Small intestine (tissue), 7 donors: ENCODE results near the gene PRKRA. TPM values are rescaled to one million over a fixed set of nuclear protein-coding genes. Genes with fewer than 3 reads are reported as not detected.

Source experiments
- DNase-seq, 2 donors: peaks; one replicate each; pipeline versions ENCODE4 v3.0.0 to v3.0.0-alpha.2; 2013
- FAIRE-seq: peaks from 2 replicates; lab custom pipeline; 2012; peaks lifted over from hg19 to GRCh38; lab: Jason Lieb, UNC
- H3K27ac ChIP-seq, 3 donors: one replicate each; pipeline ENCODE4 v1.5.1; 2013; ENCODE audit warnings: low read length in 2 of 3, mild to moderate bottlenecking in 2 of 3, control low read depth in 1 of 3, inconsistent platforms in 1 of 3, low read depth in 1 of 3, moderate library complexity in 1 of 3
- H3K27me3 ChIP-seq, 3 donors: one replicate each; pipeline ENCODE4 v1.6.1; 2013; ENCODE audit warnings: low read length in 3 of 3, inconsistent platforms in 1 of 3; ENCODE audit not compliant: control insufficient read depth in 3 of 3, insufficient read depth in 3 of 3
- H3K36me3 ChIP-seq, 3 donors: one replicate each; pipeline ENCODE4 v1.6.1; 2013; ENCODE audit warnings: low read length in 3 of 3, inconsistent platforms in 1 of 3, low read depth in 1 of 3, mild to moderate bottlenecking in 1 of 3, moderate library complexity in 1 of 3; ENCODE audit not compliant: control insufficient read depth in 3 of 3, insufficient read depth in 2 of 3
- H3K4me1 ChIP-seq, 3 donors: one replicate each; pipeline ENCODE4 v1.6.1; 2013; ENCODE audit warnings: low read length in 2 of 3, inconsistent platforms in 1 of 3, low read depth in 1 of 3, mild to moderate bottlenecking in 1 of 3, moderate library complexity in 1 of 3; ENCODE audit not compliant: control insufficient read depth in 3 of 3, insufficient read depth in 2 of 3
- H3K4me3 ChIP-seq, 3 donors: one replicate each; pipeline ENCODE4 v1.5.1; 2013; ENCODE audit warnings: low read length in 3 of 3, control low read depth in 1 of 3, inconsistent platforms in 1 of 3, low read depth in 1 of 3, mild to moderate bottlenecking in 1 of 3, moderate library complexity in 1 of 3
- H3K9me3 ChIP-seq, 2 donors: one replicate each; pipeline ENCODE4 v1.6.1; 2013; ENCODE audit warnings: low read depth in 1 of 2, low read length in 1 of 2; ENCODE audit not compliant: control insufficient read depth in 2 of 2, insufficient read depth in 1 of 2
- WGBS, 3 donors: extraction: QIAGEN DNeasy Blood & Tissue Kit; methylation state at CpG; one replicate each; pipeline ENCODE4 v1.1.7; 2013; 5-methylcytosine and 5-hydroxymethylcytosine counted together
- polyA plus RNA-seq, 4 donors: library from polyadenylated mRNA; stranded (reverse) in 3 of 4; unstranded in 1 of 4; fragments of 200-250 nt in 3 of 4; fragments of 120-200 nt in 1 of 4; gene quantifications; one replicate each; pipeline versions ENCODE4 v1.2.1 to v1.2.3, GENCODE V29; 2013
- donor health status: healthy with polysubstance abuse.
- donor health status: control.
- donor health status: control.
- donor health status: Bipolar disorder and iron deficiency.
- donor health status: healthy.

The PRKRA gene
- polyA plus RNA-seq, 4 donors = 26.6 to 37.7 (median 30.3) TPM

GRCh38 chr2:178452870-178453269, 1.9 kb upstream of the PRKRA start:
- H3K27ac ChIP-seq = no peak overlapping the region
- no peaks in the 10 kb centered on the region for H3K9me3 ChIP-seq
- H3K36me3 ChIP-seq = peaks cover 0 to 6% (median 5%) of the 10 kb centered on the region in 3 donors
- no peak for DNase-seq
- H3K27me3 ChIP-seq = no peaks in the 10 kb centered on the region
- H3K4me1 ChIP-seq = peaks cover 0 to 13% (median 0%) of the 10 kb centered on the region in 3 donors
- no peak overlapping the region for H3K4me3 ChIP-seq
- WGBS, 3 donors = 44 to 64% (median 54%) methylated on average over 5 of the region's 5 CpGs
- FAIRE-seq = no peak

- Histone ChIP-seq H3K9me3 (no peaks in the 10 kb centered on the region), H3K36me3 (peaks cover 0 to 6% (median 5%) of the 10 kb centered on the region in 3 donors), H3K27ac (peak overlapping the region in 1 of 3 donors; percentile 99), H3K4me1 (peaks cover 0 to 13% (median 0%) of the 10 kb centered on the region in 3 donors), H3K27me3 (no peaks in the 10 kb centered on the region), H3K4me3 (no peak overlapping the region)
- 86 to 99% (median 89%) methylated on average over 2 of the region's 2 CpGs for WGBS, 3 donors
- no peak for DNase-seq
- FAIRE-seq = no peak
These were observed 1.4 kb upstream of the PRKRA start for GRCh38 chr2:178452334-178452733.

GRCh38 chr2:178450524-178450773, 526 bp downstream of the PRKRA start:
- DNase-seq (peak in 1 of 2 donors; percentile 80), FAIRE-seq (no peak)
- no peaks in the 10 kb centered on the region for H3K27me3 ChIP-seq
- peak overlapping the region; percentile 87 to 100 (median 97) for H3K27ac ChIP-seq
- H3K9me3 ChIP-seq = no peaks in the 10 kb centered on the region
- 0% methylated on average over 24 to 25 of the region's 25 CpGs for WGBS, 3 donors
- H3K36me3 ChIP-seq = peaks cover 2 to 10% (median 8%) of the 10 kb centered on the region in 3 donors
- peaks cover 0 to 13% (median 0%) of the 10 kb centered on the region in 3 donors for H3K4me1 ChIP-seq
- peak overlapping the region; percentile 74 to 89 (median 78) for H3K4me3 ChIP-seq

- Histone ChIP-seq H3K27ac (peak overlapping the region; percentile 87 to 100 (median 97)), H3K36me3 (peaks cover 2 to 11% (median 10%) of the 10 kb centered on the region in 3 donors), H3K9me3 (no peaks in the 10 kb centered on the region), H3K27me3 (no peaks in the 10 kb centered on the region), H3K4me1 (peaks cover 0 to 13% (median 0%) of the 10 kb centered on the region in 3 donors), H3K4me3 (peak overlapping the region; percentile 74 to 89 (median 78))
- WGBS, 3 donors = 5 to 7% (median 6%) methylated on average over 18 of the region's 18 CpGs
- DNase-seq (no peak), FAIRE-seq (no peak)
These were observed 1.1 kb downstream of the PRKRA start for GRCh38 chr2:178449700-178450523.

GRCh38 chr2:178448968-178449661, 1.9 kb downstream of the PRKRA start:
- Histone ChIP-seq H3K4me3 (no peak overlapping the region), H3K36me3 (peaks cover 2 to 11% (median 10%) of the 10 kb centered on the region in 3 donors), H3K9me3 (no peaks in the 10 kb centered on the region), H3K4me1 (peaks cover 0 to 13% (median 0%) of the 10 kb centered on the region in 3 donors), H3K27ac (peak overlapping the region in 1 of 3 donors; percentile 87), H3K27me3 (no peaks in the 10 kb centered on the region)
- no peak for DNase-seq
- WGBS, 3 donors = 64 to 84% (median 73%) methylated on average over 4 of the region's 4 CpGs
- no peak for FAIRE-seq

GRCh38 chr2:178441426-178441825, 9.5 kb downstream of the PRKRA start:
- Histone ChIP-seq H3K36me3 (peaks cover 7 to 18% (median 16%) of the 10 kb centered on the region in 3 donors), H3K4me1 (no peaks in the 10 kb centered on the region), H3K4me3 (no peak overlapping the region), H3K27me3 (no peaks in the 10 kb centered on the region), H3K27ac (no peak overlapping the region), H3K9me3 (no peaks in the 10 kb centered on the region)
- 88 to 92% (median 91%) methylated on average over 2 of the region's 2 CpGs for WGBS, 3 donors
- no peak for DNase-seq
- no peak for FAIRE-seq

GRCh38 chr2:178436662-178437061, 14.3 kb downstream of the PRKRA start:
- no peak overlapping the region for H3K27ac ChIP-seq
- H3K36me3 ChIP-seq = peaks cover 11 to 22% (median 19%) of the 10 kb centered on the region in 3 donors
- no peaks in the 10 kb centered on the region for H3K4me1 ChIP-seq
- DNase-seq (no peak), FAIRE-seq (no peak)
- H3K9me3 ChIP-seq = no peaks in the 10 kb centered on the region
- 89 to 99% (median 95%) methylated on average over 2 of the region's 2 CpGs for WGBS, 3 donors
- no peaks in the 10 kb centered on the region for H3K27me3 ChIP-seq
- H3K4me3 ChIP-seq = no peak overlapping the region

- Histone ChIP-seq H3K27ac (no peak overlapping the region), H3K9me3 (no peaks in the 10 kb centered on the region), H3K4me3 (no peak overlapping the region), H3K36me3 (peaks cover 2 to 16% (median 5%) of the 10 kb centered on the region in 3 donors), H3K27me3 (no peaks in the 10 kb centered on the region), H3K4me1 (no peaks in the 10 kb centered on the region)
- no peak for FAIRE-seq
- no peak for DNase-seq
These were observed 21.6 kb downstream of the PRKRA start for GRCh38 chr2:178429336-178429735.
